Progenitor cell of endocrine pancreas (in vitro differentiated cells): ENCODE data around the gene REST. TPM values are rescaled to one million over a fixed set of nuclear protein-coding genes. Genes with fewer than 3 reads are reported as not detected.

ENCODE experiments used
- DNase-seq: peaks from one replicate; pipeline ENCODE4 v3.0.0; 2021; ENCODE audit warnings: low spot score; ENCODE audit not compliant: unreplicated experiment
- H3K27ac Mint-ChIP-seq: 2 replicates; pipeline ENCODE4 v1.8.0; 2021; ENCODE audit warnings: mild to moderate bottlenecking, moderate library complexity, mixed read lengths
- H3K27me3 Mint-ChIP-seq: 2 replicates; pipeline ENCODE4 v1.8.0; 2021; ENCODE audit warnings: mixed read lengths
- H3K36me3 Mint-ChIP-seq: 2 replicates; pipeline ENCODE4 v1.8.0; 2022; ENCODE audit warnings: mixed read lengths; ENCODE audit not compliant: insufficient read depth
- H3K4me1 Mint-ChIP-seq: 2 replicates; pipeline ENCODE4 v1.8.0; 2021; ENCODE audit warnings: low read depth, mixed read lengths
- H3K4me3 Mint-ChIP-seq: 2 replicates; pipeline ENCODE4 v1.8.0; 2021; ENCODE audit warnings: low read depth, mild to moderate bottlenecking, moderate library complexity, mixed read lengths
- H3K9me3 Mint-ChIP-seq: 2 replicates; pipeline ENCODE4 v1.8.0; 2021; ENCODE audit warnings: low read depth, mixed read lengths
- CTCF ChIP-seq: fragments of 200-600 bp; sonication (generic); IDR thresholded peaks from one replicate; pipeline ENCODE4 v1.5.0; 2021; ENCODE audit warnings: antibody characterized with exemption, mild to moderate bottlenecking; ENCODE audit not compliant: unreplicated experiment
- total RNA-seq: library from RNA; stranded (reverse); gene quantifications from 2 replicates; pipeline ENCODE4 v1.2.1, GENCODE V29; 2021

Gene REST
- total RNA-seq, 1 donor from 2014 or later = 95.7 TPM

GRCh38 chr4:56972809-56973208 is 65.1 kb downstream of the REST start:
- Mint-ChIP-seq H3K27me3 (no peaks in the 10 kb centered on the region), H3K27ac (no peak overlapping the region), H3K36me3 (peaks cover 28% of the 10 kb centered on the region), H3K4me3 (no peak overlapping the region), H3K4me1 (peaks cover 9% of the 10 kb centered on the region), H3K9me3 (no peaks in the 10 kb centered on the region)
- DNase-seq = no peak
- TF ChIP-seq CTCF = no peak

GRCh38 chr4:56973336-56973735 is 65.6 kb downstream of the REST start:
- Mint-ChIP-seq H3K27me3 (no peaks in the 10 kb centered on the region), H3K27ac (no peak overlapping the region), H3K4me3 (no peak overlapping the region), H3K9me3 (no peaks in the 10 kb centered on the region), H3K4me1 (peaks cover 9% of the 10 kb centered on the region), H3K36me3 (peaks cover 28% of the 10 kb centered on the region)
- TF ChIP-seq CTCF = no peak
- no peak for DNase-seq

GRCh38 chr4:56976283-56976836 is 68.7 kb downstream of the REST start:
- DNase-seq = peak; percentile 10
- Mint-ChIP-seq H3K27ac (peak overlapping the region; percentile 74), H3K27me3 (no peaks in the 10 kb centered on the region), H3K4me3 (peak overlapping the region; percentile 100), H3K9me3 (no peaks in the 10 kb centered on the region), H3K36me3 (peaks cover 24% of the 10 kb centered on the region), H3K4me1 (peaks cover 19% of the 10 kb centered on the region)
- no peak for TF ChIP-seq CTCF

- Mint-ChIP-seq H3K4me1 (peaks cover 24% of the 10 kb centered on the region), H3K4me3 (peak overlapping the region; percentile 100), H3K36me3 (peaks cover 22% of the 10 kb centered on the region), H3K27me3 (no peaks in the 10 kb centered on the region), H3K27ac (peak overlapping the region; percentile 100), H3K9me3 (no peaks in the 10 kb centered on the region)
- peak; percentile 64 for DNase-seq
- TF ChIP-seq CTCF = peak; percentile 27
These were observed 69.2 kb downstream of the REST start for GRCh38 chr4:56976837-56977320.

GRCh38 chr4:56977321-56978012 is 69.8 kb downstream of the REST start, which contains the start of gene NOA1:
TSS of gene NOA1 (minus strand) at chr4:56977606. CDS start at chr4:56977585, 21 bp downstream.
- H3K27me3 Mint-ChIP-seq = no peaks in the 10 kb centered on the region
- no peaks in the 10 kb centered on the region for H3K9me3 Mint-ChIP-seq
- peaks cover 17% of the 10 kb centered on the region for H3K36me3 Mint-ChIP-seq
- peak within 1 kb of the TSS; percentile 100 for H3K27ac Mint-ChIP-seq
- peaks cover 26% of the 10 kb centered on the region for H3K4me1 Mint-ChIP-seq
- peak; percentile 98 for DNase-seq
- peak within 1 kb of the TSS; percentile 100 for H3K4me3 Mint-ChIP-seq
- TF ChIP-seq CTCF = no peak
